NCI-H82 treated with DMSO at 0.1 percent for 48 hours (cell line): Measurements from ENCODE around the gene SLC5A5.

Experiments
- DNase-seq: peaks from one replicate; lab custom pipeline; 2025; ENCODE audit not compliant: unreplicated experiment; lab: John Stamatoyannopoulos, UW

SLC5A5 gene

DNA sequence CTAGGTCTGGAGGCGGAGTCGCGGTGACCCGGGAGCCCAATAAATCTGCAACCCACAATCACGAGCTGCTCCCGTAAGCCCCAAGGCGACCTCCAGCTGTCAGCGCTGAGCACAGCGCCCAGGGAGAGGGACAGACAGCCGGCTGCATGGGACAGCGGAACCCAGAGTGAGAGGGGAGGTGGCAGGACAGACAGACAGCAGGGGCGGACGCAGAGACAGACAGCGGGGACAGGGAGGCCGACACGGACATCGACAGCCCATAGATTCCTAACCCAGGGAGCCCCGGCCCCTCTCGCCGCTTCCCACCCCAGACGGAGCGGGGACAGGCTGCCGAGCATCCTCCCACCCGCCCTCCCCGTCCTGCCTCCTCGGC lies at the start of gene SLC5A5:
TSS of gene SLC5A5 (plus strand) at position 68 of the 373 bp plus-strand sequence. CDS start 375 bp downstream, outside the sequence.
- DNase-seq, result peak; percentile 46

DNA sequence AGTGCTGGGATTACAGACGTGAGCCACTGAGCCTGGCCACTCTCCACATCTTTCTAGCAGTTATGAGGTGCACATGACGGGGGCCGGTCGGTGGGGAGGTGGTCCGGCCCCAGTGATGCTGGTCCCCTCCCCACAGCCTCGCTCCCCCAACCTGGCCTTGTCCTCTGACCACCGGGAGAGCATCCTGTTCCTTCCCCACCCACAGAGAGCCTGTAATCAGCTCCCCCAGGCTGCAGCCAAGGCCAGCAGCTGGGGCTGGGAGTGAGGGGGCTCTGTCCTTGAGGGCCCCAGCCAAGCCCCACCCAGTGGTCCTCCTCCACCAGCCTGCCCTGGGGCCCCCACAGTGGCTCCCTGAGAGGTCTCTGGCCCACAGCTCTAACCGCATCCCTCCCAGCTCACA lies 47.4 kb upstream of the SLC5A5 start:
- no peak for DNase-seq

DNA sequence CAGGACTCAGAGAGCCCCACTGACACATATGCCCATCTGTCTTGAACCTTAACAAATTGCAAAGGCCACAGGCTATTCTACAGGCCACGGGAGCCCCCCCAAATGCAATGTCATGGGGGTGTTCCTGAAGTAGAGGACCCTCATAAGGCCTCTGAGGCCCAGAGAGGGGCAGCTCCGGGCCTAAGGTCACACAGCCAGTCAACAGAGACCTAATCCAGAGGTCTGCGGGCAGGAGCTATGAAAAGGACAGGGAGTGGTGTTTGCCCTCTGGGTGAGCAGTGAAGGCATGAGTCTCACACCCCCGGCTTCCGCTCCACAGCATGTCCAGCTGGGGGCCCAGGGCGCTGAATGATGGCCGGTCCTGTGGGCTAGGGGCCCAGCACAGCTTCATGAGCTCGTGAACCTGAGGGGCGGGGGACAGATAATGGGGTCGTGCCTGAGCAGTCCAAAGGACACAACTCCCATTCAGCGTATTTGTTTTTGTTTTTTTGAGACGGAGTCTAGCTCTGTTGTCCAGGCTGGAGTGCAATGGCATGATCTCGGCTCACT lies 45.2 kb upstream of the SLC5A5 start:
- DNase-seq, result no peak

DNA sequence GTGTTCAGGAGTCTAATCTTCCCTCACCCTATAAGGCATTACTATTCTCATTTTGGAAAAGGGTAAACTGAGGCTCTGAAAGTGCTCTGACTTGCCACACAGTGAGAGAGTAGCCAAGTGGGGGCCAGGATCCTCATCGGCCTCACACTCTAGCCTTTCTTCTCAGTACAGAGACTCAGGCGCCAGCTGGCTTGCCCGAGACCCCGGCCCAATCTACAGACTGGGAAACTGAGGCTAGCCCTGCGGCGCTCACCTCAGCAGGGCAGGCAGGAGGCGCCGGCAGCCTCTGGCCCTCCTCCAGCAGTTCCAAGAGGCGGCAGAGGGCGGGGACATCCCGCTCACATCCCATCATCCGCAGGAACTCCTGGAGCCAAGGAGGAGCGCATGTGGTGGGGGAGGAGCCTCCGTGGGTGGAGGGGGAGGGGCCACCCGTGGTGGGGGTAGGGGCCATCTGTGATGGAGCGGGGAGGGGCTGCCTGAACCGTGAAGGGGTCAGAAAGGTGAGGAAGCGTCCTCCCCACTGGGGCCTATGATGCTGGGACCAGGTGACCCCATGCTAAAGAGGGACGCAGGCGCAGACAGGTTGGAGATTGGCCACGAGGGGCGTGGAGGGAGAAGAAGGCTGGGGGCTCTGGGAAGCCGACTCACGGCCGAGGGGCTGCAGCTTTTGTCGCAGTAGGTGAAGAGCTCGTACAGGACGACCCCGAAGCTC lies 41.7 kb upstream of the SLC5A5 start:
- DNase-seq, result peak; percentile 80

DNA sequence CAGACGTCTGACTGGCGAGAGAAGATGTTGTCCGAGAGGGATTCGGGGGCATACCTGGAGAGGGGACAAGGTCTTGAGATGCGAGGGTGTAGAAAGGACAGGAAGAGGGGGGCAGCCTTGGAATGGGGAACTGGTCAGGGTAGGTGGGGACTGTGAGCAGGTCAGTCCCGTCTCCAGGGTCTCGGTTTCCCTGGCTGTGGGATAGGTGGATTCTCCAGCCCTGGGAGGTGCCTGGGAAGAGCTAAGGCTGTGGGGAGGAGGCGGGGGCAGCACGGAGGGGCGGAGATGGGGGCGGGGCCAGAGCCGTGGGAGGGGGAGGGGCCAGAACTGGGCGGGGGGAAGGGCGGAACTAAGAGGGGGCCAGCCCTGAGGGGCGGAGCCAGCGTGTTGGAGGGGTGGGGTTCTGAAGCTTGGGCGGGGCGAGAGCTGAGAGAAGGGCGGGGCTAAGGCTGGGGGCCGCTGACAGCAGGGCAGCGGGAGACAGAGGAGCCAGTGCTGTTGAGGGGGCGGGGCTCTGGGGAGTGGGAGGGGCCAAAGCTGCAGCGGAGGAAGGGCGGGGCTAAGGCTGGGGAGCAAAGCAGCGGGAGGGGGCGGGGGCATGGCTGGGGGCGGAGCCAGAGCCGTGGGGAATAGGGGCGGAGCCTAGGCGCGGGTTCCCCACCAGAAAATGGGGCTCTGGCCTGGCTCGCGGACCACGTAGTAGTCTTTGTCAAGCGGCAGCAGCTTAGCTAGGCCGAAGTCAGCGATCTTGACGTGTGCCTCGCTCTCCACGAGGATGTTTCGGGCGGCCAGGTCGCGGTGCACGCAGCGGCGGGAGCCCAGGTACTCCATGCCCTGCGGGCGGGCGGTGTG lies 41.0 kb upstream of the SLC5A5 start:
- peak; percentile 95 for DNase-seq

DNA sequence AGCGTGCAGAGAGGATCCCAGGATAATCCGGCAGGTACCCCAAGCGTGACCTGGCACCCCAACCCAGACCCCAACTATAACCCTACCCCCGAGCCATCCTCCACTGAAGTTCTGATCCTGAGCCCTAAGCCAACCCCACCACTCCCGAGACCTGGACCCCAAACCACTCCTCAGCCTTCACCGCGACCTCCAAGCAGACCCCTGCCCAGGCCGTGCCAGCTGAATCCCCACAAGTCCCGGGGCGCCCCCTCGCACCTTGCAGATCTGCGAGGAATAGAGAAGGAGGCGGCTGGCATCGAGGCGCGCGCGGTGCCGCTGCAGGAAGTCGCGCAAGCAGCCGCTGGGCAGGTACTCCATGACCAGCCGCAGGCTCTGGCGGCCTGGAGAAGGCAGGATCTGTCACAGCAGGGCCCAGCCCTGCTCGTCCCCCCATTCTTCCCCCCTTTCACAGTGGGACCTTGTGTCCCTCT lies 40.3 kb upstream of the SLC5A5 start:
- no peak for DNase-seq

DNA sequence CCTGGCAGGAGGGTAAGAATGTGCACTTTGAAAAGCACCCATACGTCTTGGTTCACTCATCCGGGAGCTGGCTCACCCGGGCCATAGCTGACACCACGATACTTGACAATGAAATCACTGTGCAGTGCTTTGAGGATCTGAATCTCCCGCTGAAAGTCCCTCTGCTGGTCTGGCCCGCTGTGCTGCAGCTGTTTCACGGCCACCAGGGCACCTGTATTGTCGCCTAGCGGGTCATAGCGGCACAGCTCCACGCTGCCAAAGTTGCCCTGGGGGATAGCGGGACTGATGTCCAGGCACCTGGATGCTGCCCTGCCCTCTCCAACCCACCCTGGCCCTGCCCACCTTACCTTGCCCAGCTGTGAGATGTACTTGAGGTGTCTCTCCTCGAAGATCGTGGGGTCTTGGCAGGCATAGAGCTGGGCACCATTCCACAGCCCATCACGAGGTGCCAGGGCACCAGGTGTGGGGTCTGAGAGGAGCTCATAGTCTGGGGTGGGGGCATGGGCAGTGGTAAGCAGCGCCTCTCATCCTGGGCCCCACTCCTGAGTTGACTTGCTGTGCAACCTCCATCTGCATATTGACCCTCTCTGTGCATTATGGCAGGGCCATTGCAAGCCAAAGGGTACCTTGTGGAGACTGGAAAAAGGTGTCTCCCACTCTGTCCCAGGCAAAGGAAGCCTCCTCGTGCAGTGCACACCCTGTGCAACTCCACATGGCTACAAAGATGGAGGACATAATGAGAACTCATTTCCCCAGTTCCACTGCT lies 39.1 kb upstream of the SLC5A5 start:
- DNase-seq, result no peak

DNA sequence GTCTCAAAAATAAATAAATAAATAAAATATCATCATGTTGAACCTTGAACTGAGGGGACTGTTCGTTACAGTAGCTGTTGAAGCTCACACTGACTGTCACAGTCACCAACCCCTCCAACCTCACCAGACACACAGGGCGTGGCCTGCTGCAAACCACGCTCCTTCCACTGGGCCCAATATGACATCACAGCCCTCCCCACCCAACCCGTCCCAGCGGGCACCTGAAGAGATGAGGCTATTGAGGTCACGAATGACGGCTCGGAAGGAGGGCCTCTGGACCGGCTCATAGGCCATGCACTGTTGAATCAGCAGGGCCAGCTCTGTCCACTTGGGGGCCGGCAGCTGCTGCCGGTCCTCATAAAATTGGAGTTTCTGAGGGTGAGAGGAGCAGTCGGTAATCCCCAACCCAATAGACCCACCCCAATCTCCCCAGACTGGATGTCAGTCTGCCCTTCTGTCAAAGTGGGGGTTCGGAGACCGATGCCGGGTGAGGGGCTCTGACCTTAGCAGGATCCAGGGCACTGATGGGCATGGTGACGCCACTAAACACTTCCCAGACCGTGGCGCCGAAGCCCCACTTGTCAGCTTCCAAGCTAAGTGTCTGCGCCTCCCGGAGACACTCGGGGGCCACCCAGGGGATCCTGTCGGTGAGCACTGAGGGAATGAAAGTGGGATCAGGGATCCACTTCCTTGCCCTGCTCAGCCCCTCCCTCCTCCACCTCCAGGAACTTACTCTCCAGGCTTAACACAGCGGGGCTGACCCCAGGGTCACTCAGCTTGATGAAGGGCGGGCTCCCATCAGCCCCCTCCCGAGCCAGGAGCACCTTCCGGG lies 37.2 kb upstream of the SLC5A5 start:
- no peak for DNase-seq

DNA sequence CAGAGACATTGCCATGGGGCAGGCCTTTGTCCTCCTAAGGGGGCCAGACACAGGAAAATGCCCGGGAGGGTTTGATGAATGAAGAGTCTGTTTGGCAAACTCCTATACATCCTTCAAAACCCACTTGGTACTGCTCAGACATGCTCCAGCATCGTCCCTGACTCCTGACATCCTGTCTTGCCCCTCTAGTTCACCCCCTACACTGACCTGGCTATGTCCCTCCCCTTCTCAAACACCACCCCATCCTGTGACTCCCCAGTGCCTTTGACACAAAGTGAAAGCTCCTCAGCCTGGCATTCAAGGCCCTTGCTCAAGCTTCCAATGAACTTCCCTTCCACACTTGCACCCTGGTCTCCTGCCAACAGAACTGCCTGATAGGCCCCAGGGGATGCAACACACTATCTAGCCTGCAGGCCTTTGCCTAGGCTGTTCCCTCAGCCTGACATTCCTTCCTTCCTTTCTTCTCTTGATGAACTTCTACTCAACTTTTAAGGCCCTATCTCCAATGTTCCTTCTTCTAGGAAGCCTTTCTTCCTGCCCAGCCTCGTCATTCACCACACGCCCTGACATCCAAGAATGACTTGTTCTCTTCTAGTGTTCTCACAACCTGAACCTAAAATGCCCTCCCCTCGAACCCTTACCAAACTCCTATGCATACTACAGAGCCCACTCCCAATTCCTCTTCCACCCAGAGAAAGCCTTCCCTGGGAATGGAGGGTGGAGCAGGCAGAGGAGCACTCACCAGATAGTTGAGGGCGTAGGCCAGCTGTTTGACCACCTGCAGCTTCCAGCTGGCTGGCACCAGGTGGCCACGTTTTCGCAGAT lies 36.4 kb upstream of the SLC5A5 start:
- DNase-seq, result no peak

DNA sequence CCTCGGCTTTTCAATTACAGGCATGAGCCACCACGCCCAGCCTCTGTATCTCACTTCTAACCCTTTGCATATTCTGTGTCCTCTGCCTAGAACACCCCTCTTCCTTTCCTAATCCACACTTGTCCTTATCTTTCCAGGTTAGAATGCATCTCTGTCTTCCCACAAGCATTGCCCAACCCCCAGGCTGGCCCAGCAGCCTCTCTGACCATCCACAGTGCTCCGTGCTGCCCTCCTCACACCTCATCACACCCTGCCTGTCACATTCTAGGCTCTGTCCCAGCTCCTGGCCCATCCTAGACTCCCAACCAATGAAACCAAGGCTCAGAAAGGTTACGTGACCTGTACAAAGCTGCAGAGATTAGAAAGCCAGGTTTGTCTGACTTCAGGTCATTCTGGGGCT lies 35.2 kb upstream of the SLC5A5 start:
- DNase-seq, result no peak

DNA sequence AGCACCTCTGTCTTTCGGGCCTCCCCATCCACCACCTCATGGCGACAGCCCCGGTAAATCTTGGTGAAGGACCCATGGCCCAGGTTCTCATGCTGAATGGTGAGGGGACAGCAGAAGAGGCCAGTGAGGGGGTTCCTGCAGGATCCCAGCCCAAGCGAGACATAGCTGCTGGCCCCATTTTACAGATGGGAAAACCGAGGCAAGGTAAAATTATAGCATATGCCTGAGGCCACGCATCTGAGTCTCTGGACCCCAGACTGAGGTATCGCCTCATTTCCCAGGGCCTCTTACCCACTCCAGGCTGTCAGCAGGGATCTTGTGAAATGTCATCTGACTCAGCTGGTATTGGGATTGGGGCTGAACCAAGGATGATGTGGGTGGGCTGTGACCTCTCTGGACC lies 33.8 kb upstream of the SLC5A5 start:
- no peak for DNase-seq

DNA sequence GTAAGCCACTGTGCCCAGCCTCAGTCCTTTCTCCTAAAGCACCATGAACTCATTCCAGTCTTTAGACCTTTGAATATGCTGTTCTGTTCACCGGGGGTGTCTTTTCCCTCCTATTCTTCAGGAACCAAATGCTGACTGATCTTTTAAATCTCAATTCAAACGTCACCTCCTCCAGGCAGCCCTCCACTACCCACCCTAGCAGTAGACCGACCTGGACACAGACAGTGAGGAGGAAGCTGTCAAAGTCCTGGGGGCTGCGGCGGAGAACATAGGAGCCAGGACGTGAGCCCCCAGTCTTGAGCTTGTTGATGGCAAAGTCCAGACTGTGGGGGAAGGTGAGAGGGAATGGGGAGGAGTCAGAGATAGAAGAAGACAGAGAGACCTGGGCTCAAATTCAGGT lies 31.7 kb upstream of the SLC5A5 start:
- no peak for DNase-seq

DNA sequence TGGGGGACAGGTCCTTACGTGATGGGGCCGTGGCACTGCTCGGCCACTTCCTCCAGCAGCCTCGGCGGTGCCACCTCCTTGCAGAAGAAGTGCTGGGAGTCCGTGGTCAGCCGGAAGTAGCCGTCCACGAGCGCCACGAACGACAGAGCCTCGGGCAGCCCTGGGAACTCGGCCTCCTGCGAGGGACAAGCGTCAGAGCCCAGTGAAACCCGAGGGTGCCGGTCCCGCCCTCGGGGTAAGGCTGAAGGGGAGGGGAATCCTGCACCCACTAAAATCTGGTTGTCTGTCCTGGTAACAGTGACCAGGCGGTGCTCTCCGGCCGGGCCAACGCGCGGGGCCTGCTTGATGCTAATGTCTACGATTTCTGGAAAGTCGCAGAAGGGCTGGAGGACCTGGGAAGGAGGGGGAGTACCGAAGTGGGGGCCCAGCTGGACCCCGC lies 30.4 kb upstream of the SLC5A5 start:
- DNase-seq, result no peak

DNA sequence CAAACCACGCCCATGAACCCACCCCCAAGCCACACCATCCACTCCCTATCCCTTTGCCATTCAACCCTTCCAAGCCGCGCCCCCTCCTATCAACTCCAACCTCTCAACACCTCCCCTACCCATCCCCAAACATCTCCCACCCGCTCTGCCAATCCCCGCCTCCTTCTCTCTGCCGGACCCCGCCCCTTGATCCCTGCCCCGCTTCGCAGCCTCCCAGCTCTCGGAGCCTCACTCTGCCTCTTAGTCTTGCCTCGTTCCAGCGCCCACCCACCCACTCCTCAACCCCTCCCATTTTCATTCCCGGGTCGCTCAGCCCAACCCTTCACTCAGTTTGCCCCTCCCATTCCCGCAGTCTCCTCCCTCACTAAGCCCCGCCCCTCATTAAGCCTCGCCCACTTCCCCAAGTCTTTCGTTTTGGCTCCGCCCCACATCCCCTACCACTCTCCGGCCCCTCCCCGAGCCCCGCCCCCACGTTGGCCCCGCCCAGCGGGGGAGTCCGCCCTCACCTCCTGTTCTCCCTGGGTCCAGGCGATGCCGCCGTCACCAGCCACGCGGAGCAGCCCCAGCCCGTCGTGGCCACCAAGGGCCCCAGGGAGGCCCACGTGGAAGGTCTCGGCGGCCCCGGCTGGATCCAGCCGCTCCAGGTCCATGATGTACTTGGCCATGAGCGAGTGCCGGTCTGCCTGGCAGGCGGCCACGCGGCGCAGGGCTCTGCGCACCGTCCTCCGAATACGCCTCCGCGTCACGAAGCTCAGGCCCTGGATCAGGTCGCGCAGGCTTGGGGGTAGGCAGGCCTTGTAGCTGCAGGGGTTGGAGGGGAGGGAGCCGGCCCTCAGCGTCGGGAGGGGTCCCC lies 29.7 kb upstream of the SLC5A5 start:
- DNase-seq, result peak; percentile 98

DNA sequence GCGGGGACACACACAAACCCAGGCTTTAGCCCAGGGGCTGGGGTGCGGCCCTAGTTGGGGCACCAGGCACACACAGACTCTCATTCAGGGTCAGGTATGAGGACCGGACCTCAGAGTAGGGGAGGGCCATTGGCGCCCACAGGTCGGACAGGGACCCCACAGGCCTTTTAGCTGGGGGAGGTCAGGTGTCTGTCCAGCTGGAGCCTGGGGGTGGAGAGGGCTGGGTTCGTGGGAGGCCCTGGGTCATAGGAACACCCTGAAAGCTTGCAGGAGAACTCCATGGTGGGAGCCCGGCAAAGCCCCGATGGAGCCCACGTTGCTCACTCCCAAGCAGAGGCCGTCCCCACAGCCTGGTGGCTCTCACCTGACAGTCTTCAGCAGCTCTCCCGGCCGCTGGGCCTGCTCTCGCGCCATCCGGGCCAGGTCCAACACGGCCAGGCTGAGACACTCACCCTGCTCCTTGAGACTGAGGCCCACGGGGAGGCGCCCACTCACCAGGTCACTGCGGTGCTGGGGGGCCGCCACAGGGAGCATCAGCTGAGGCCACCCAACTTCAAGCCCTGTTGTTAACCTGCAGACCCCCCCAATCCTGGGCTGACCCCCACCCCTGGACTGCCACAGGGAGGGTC lies 29.0 kb upstream of the SLC5A5 start:
- no peak for DNase-seq

DNA sequence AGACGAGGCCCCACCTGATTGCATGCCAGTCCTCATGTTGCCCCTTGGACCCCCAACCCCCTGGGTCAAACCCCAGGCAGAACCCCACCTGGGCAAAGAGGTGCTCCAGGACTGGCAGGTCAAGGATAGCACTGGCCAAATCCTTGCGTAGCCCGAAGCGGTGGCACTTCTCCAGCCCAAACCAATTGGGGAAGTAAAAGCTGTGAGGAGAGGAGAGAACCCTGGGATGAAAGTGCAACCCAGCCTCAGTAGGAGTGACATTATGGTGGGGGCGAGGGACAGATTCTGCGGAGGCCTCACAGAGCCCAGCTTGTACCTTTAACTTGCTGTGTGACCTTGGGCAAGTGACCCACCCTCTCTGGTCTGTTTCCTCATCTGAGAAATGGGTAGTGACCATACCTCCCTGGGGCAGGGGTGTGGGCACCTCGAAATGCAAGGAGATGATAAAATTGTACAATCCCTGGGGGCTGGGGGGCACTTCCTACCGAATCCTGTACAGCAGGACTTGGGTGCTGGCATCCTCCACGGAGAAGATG lies 28.4 kb upstream of the SLC5A5 start:
- DNase-seq, result no peak

DNA sequence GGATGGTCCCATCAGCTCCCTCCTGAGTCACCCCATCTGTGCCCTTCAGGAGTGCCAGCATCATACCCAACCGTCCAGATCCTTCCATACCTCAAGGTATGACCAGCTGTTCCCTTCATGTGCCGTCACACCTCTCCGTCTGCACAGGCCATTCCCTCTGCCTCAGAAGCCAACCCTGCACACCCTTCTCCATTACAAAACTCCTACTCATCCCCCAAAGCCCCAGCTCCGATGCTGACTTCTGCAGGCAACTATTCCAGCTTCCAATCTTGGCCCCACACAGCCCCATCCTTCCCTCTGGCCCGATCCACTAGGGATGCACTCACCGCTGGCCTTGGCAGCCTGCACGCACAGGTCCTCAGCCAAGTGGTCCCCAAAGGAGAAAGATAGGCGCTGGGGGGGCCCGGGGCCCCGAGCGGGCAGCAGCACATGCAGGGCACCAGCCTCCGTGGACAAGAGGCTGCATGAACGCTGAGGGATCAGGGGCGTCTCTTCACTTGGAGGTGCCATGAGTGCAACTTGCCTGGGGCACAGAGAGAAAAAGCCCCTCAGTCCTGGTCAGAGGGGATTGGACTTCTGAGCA lies 27.7 kb upstream of the SLC5A5 start:
- no peak for DNase-seq
